ENCODE results near the gene JCAD.
"Not testable (repeated sequence)": the region's sequence is repeated elsewhere in the genome, so short reads cannot be mapped to it uniquely, and the experiment has no call there.

The JCAD gene, protein sequence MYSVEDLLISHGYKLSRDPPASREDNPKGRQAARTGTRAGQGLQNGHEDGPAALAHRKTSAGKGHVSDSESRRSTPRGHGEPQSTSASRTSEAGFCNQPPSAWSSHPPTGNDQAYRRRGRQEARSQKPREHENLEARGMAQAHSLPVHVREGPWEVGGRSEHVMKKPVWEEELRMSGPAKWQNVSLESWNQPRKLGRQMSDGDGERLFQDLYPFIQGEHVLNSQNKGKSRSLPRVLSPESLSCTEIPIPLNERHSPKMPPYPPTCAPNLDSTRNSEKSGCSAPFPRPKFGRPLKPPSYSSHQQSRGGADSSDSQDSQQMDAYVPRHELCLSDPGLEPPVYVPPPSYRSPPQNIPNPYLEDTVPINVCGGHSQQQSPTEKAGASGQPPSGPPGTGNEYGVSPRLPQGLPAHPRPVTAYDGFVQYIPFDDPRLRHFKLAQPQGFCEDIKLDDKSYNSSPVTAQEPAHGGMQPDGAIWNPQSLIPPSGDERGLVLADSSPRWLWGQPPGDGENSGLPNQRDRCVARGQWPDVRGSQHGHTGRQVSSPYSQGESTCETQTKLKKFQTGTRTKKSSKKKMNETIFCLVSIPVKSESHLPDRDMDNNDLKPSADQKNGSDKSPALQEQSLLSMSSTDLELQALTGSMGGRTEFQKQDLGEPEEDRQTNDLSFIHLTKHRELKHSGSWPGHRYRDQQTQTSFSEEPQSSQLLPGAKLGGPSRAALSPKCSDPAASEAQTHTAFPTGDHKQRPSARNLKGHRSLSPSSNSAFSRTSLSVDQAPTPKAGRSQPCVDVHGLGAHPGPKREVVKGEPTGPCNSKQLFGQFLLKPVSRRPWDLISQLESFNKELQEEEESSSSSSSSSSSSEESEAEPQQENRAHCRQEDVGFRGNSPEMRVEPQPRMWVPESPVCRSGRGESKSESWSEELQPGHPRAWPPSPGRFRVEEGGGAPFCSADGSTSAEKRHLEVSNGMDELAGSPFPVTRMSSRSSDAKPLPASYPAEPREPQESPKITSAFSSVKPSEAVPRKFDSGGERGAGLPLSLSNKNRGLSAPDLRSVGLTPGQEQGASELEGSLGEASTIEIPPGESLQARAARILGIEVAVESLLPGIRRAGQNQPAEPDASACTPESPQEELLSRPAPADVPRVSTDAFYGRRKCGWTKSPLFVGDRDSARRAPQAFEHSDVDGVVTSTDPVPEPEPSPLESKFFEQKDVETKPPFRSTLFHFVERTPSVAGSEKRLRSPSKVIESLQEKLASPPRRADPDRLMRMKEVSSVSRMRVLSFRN (N-terminal part only)

DNA sequence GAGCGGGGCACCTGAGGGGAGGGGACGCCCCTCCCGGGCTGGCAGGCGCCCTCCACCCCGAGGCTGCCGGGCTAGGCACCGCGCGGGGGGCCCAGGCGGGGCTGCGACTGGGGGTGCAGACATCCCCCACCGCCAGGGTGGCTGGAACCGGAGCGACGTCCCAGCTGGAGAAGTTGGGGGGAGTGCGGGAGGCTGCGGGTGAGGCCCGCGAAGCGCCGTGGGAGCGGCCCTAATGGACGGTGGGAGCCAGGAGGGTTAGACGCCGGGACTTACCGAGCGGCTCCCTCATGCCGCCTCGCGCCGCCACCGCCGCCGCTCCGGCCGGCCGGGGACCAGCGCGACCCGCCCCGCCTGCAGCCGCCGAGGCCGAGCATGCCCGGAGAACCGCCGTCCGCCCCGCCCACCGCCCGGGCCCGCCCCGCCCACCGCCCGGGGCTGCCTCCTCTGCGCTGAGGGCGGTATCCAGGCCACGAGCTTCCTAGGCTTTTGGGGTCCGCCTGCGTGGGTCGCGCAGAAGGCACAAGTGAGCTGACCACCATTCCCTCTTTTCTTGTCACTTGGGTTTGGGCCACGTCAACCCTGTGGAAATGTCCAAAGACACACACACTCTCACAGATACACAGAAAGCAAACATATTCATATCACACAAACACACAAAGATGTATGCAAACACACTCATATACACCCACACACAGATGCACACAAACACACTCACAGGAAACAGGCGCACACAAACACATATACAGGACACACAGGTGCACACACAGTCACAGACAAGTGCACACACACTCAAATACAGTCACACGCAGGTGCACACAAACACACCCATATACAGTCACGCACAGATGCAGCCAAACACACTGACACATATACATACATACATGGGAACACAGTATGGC lies at the start of gene JCAD:
Gene JCAD, minus strand, starts transcription at position 378 of the 899 bp plus-strand sequence. CDS start 11,774 bp downstream, outside the sequence.
- DNase-seq, result peak; percentile 63

DNA sequence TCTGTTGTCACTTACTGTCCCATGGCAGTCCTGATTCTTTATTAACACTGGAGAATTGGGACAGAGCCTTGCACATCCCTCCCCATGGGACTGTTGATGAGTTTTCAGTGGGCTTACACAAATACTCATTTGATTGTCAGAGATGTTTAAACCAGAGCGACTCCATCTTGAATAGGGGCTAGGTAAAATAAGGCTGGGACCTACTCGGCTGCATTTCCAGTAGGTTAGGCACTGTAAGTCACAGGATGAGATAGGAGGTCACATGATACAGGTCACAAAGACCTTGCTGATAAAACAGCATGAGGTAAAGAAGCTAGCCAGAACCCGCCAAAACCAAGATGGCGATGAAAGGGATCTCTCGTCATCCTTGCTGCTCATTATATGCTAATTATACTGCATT lies 47.6 kb upstream of the JCAD start:
- DNase-seq, result no peak

DNA sequence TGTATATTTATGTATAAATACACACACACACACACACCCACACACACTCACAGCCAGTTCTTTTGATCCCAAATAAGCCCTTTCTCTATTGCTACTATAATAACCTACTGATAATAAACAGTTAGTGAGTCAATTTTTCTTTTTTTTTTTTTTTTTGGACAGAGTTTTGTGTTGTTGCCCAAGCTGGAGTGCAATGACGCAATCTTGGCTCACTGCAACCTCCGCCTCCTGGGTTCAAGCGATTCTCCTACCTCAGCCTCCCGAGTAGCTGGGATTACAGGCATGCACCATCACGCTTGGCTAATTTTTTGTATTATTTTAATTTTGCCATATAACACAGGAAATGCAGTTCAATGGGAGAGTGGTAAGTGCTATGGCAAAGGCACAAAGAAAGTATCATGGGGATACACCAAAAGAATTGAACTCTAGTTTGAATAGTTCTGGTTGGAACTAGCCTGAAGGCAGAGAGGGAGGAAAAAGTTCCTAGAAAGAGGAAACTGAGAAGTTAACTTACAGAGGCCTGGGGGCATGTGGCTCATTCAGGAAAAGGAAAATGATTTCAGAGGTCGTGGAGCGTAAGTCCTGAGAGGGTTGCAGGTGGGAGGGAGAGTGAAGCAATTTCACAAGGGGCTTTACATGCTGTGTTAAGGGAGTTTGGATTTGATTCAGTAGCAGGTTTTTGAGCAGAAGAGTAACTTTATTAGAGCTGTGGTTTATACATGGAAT lies 44.4 kb upstream of the JCAD start:
- no peak for DNase-seq

DNA sequence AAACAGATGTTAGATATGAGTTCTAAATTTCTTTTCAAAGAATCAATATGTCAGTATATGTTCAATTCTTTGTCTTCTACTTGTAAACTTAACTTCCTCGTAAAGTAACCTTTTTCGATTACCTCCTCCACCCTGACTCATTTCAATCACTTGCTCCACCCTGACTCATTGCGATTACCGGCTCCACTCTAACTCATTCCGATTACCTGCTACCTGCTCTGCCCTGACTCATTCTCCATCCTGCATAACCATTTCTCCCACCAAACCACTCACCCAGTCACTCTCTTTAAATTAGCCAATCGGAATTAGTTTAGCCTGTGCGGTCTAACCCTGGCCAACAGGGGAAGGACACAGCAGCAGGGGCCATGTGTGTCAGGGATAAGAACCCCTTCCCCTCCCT lies 40.3 kb upstream of the JCAD start:
- not testable (repeated sequence) for DNase-seq

DNA sequence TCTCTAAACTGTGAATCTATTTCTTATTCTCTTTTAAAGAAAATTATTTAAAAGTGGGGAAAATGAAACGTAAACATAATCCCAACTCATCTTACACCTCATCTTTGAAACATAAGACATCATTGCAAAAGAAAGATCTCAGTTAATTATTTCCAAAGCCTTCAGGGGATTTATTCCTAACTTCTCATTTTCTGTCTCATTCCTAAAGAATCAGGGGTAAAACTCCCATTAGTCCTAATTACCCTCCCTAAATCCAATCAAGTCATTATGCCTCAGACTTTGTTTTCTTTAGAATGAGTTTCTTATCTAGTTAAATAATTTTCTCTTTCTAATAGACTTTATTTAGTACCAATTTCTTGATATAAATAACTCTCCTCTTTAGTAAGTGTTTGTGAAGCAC lies 39.7 kb upstream of the JCAD start:
- no peak for DNase-seq

DNA sequence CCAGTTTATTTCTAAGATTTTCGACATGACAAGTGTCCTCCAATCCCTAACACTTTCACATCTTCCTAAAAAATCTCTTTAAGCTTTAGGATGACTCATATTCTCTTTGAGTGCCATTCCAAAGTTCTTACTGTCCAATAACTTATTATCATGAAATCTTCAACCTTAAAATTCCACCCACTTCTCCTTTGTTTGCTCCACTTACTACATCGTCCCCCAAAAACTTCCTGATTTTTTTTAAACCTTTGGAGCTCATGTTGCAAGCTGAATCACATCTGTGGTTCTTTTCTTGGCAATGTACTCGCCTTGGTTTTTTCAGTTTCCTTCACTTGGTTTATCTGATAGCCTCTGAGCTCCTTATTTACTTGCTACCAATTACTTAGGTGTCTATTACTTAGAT lies 39.2 kb upstream of the JCAD start:
- DNase-seq, result peak; percentile 97

DNA sequence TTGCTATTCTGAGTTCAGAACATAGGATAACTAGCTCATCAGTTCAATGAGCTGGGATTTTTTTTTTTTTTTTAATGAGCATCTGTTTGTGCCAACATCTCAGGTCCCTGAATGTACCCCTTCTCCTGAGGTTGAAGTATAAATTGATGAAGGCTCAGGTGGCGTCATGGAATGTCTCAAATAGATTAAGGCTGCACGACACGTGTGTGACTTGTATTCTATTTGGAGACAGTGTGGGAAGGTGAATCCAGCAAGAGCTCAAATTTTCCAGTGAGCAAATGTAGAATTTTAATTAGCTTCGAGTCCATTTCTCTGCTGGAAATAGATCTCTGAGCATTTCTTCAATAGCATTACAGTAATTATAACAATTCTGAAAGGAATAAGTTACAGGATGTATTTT lies 37.2 kb upstream of the JCAD start:
- no peak for DNase-seq

DNA sequence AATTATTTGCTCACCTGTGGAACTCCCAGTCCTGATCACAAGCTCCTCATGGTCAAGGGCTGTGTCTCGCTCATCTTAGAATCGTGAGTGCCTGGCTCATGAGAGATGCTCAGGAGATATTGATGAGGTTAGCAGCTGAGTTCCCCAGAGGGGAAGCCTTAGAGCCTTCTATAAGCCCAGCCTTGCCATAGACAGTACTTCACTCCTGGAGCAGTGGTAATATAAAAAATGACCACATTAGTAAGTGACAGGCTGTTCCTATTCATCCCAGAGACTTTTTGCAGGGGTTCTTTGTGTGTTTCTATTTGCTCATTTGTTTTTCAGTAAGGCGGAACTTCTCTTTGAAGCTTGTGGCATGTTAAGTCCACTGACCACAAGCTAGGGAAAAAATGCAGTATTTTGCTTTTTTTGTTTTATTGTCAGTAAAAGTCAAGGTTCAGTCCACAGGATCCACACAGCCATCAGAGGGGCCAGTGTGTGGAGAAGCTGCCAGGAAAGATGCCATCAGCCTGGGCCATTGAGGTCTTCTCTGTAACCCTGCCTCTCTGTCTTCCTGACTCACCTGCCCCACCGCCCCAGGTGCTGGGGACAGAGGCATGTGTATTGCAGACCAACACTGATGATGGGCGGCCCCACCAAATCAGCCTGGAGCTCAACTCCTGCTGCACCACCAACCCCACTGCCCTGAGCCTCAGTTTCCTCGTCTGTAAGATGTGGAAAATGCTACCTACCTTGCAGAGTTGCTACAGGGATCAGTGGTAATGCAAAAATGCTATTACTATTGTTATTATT lies 36.4 kb upstream of the JCAD start:
- DNase-seq, result no peak

DNA sequence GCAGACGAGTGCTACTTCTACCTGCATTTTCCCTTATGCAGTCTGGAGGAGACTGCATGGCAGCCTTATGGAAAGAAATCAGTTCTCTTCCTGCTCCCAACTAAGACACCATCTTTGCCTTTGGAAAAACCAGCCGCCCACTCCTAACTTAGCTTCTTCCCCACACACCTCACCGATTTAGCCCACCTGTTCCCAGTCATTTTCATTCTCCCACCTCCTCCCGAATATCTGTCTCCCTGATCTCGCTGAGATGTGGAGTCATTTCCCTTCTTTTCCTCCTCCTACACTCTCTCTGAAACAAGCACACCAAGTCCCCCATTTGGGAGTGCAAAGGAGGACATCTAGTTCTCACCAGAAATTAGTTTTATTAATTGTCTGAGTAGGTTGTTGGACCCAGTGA lies 35.2 kb upstream of the JCAD start:
- no peak for DNase-seq

DNA sequence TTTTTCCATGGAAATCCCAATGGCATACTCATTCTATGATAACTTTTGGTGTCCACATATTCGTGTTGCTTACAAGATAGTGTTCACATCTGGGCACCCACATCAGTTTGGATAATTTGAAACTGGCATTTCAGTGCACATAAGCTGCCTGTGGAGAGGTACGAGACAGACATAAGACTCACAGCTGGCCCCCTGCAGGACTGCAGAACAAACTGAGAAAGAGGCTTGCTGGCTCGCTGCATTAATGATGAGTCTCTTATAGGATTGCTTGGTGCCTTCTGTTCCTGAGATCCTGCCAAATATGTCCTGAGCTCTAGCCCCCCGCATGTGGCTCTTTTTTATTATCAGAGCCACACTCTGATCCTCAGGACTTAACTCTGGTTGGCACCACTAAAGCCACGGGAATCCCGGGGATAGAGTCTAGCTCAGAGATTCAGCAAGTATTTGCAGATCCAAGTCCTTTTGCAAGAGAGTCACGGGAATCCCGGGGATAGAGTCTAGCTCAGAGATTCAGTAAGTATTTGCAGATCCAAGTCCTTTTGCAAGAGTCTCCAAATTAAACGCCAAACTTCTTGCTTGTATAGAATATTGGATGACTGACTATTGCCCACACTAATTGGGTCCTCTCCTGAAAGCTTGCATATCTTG lies 34.0 kb upstream of the JCAD start:
- DNase-seq, result no peak

DNA sequence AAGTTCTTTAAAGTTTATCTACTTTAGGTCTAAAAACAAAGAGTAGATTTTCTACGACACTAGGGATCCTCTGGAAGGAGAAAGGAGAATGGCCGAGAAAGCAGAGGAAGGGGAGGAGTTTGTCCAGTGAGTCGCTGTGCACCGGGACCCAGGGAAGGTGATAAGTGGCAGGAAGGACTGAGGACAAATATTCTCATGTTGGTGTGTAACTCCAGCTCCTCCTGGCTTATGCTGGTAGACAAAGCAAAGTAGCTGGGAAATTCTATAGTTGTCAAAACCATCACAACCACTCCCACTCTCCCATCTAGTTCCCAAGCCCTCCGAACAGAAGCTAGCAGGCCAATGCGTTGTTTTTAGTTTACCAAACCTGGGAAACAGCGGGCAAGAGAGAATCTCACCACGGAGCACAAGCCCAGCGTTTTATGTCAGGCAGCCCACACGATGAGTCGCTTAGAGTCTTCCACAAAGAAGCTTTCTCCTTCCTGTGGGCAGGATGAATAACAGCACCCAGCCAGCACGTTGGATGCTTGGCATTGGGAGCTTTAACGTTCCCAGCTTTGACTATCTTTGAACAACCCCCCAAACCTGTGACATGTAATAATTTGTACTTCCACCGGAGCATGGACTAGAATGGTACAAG lies 32.9 kb upstream of the JCAD start:
- DNase-seq, result peak; percentile 83

DNA sequence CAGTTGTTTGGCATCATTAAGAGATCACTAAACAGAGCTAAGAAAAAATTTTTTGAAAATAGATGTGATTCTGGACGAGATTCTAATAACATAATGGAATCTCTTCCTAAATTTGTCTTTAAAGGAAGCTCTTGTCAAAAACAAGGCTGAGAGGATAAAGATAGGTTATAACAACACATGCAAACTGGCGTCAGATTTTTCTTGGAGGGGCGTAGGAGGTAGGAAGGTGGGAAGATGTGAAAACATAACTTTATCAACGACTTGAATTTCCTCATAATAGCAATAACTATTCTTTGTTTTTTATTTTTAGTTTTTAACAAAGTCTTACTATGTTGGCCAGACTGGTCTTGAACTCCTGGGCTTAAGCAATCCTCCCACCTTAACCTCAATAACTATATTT lies 31.8 kb upstream of the JCAD start:
- DNase-seq, result no peak

DNA sequence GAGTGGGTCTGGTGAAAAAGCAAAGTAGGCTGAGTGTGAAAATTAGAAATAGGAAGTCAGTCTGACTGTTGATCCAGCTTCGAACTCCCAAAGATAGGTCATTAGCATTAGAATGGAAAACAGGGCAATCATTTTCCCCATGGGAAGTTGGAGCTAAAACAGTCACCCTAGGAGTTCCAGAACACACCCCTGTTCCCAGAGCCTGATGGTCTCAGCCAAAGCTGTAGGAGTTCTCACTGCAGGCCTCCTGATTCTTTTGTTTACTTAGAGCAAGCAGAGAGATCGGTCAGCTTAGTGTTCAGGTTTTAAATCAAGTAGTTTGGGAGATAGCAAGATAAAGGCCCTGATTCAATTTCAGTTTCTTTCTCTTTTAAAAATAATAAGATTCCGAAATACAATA lies 28.8 kb upstream of the JCAD start:
- DNase-seq, result no peak

DNA sequence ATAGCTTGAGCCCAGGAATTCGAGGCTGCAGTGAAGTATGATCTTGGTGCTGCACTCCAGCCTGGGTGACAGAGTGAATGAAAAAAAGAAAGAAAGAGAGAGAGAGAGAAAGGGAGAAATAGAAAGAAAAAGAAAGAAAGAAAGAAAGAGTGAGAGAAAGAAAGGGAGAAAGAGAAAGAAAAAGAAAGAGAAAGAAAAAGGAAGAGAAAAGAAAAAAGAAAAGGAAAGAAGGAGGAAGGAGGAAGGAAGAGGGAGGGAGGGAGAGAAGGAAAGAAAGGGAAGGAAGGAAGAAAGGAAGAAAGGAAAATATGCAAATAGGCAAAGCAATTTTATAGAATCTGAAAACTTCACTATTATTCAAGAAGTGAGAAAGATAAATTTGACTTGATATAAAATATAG lies 24.5 kb upstream of the JCAD start:
- DNase-seq, result no peak

DNA sequence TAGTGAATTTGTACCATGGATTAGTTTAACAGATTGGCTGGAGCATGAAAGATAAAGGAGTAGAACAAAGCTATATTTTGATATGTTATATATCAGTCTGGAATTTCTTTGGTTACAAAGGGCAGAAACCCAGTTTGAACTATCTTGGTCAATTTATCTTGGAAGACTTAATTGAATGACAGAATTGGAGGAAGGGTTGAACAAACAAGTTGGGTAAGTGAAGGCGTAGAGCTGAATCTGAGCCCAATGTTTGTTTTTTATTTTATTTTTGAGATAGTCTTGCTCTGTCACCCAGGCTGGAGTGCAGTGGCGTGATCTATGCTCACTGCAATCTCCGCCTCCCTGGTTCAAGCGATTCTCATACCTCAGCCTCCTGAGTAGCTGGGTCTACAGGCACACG lies 21.8 kb upstream of the JCAD start:
- DNase-seq, result no peak

DNA sequence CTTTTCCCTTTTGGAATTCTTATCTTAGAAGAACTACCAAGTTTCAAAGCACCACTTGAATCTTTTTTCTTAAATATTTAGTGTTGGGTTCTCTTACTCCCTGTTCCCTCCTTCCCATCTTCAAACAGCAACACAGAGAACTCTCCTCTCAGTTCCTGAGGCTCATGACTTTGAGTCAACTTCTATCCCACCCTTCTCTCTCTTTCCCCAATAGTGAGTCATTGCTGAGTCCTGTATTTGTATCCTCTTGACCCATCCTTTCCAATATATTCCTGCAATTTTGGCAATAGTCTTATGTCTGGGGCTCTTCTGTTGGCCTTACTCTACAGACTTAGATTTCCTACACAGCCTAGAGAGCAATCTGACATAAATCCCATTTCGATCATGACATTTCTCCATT lies 20.8 kb upstream of the JCAD start:
- DNase-seq, result peak; percentile 46

DNA sequence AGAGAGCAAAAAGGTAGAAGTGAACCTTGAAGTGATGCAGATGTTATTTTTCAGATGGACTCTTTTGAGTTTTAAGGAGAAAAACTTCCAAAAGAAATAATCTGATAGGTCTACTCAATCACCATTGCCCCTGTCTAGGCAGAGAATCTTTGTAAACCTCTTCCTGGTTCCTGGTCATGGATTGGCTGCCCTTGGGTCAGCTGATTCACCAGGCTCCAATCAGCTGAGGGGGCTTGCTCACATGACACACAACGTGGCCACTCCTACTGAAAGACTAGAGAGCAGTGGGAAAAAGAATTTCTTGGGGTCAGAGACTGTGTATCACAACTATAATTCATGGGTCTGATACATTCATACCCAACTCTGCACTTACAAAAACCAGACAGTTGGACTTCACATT lies 20.0 kb upstream of the JCAD start:
- no peak for DNase-seq

DNA sequence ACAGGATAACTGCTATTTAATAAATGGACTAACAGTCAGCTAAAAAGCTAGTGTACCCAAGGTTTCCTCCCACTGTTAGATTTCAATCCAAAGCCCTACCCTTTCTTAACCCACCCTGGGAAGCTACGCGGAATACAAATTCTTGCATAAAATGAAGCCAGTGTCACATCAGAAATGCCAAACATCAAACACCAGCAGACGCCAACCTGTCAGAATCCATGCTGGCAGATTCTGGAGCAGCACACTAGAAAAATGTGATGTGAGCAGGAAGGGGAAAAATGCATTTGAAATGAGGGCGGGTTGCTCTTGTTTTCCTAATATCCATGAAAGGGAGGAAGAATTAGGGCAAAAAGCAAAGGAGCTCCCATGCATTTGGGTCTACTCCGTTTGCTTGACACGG lies 16.1 kb upstream of the JCAD start:
- DNase-seq, result no peak

DNA sequence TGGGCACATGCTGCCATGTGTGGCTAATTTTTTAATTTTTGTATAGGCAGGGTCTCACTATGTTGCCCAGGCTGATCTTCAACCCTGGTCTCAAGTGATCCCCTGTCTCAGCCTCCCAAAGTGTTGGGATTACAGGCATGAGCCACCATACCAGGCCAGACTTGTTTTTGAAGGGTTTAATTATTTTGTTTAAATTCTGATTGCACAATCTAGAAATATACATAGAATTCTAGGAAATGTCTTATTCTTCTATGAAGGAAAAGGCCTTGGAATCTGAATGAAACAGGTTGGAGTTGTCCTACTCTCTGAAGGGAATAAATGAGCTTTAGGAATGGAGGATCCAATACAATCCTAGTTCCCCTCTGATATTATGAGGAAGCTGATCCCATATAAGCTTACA lies 15.5 kb upstream of the JCAD start:
- no peak for DNase-seq

DNA sequence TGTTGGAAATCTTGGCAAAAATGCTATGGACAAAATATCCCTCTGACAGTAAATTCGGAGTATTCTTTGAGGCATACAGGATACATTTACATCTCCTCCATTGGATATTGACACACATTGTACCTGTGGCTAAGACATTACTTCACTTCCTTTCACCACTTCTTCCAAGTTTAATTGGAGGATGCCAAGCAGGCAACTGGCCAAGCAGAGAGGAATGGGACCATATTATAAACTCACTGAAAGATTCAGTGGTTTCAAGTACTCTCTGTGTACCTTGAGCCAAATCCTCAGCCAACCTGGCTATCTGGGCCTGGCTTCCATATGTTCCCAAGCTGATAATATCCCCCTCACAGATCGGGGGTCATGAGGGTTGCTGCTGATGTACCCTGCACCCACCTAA lies 14.7 kb upstream of the JCAD start:
- no peak for DNase-seq
